IPS-NIHi7 (cell line): ENCODE results near the gene NHSL1.

Source experiments
- DNase-seq: peaks from one replicate; pipeline ENCODE4 v3.0.0; 2012; ENCODE audit warnings: mixed read lengths; ENCODE audit errors: extremely low spot score

The NHSL1 gene

GRCh38 chr6:138522611-138523010, 23.3 kb upstream of the NHSL1 start:
- DNase-seq: no peak

GRCh38 chr6:138521790-138522189, 22.5 kb upstream of the NHSL1 start:
- no peak for DNase-seq

DNA sequence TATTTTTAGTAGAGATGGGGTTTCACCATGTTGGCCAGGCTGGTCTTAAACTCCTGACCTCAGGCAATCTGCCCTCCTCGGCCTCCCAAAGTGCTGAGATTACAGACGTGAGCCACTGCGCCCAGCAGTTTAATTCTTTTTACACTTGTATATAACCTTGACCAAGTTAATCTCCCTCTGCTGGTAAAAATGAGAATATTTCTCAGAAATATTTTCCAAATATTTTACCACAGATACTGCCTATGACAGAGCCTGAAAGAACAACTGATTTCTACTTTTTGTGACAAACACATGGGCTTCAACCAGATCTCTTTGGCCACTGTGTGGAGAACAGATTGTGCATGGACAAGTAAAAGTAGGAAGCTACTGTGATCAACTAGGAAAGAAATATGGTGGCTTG, 21.2 kb upstream of the NHSL1 start:
- DNase-seq: no peak

DNA sequence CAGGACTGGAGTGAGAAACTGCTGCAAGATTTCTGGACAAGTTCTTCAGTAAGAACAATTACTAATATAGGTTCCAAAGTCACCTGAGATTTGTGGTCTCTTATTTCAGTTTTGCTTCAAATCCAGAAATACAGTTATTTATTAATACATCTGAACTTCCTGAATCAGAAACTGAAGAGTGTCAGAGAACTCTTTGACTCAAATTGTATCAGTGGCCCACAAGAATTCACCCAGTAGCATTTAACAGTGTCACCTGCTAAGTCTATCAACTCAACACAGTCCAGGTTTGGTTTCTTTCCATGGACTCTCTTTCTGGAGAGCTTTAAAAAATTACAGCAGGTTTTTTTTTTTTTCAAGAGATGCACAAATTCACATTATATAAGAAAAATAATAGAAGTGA, 18.8 kb upstream of the NHSL1 start:
- DNase-seq: no peak

DNA sequence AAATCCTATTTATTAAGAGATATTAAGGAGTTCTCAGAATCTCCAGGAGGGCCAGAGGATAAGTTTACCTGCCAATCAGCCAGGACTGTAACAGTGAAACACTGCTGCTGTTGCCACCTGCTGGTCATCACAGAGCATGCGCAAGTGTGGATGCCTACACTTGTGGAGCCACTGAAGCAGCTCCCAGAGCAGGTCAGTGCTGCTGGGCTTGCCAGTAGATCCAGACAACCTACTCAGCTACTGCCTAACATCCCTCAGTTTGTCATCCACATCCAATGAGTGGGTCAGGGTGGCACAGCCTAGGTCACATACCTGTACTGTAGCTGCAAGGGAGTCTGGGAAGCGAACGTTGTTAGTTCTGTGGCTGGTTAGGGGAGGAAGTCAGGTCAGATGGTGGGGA, 18.3 kb upstream of the NHSL1 start:
- peak; percentile 79 for DNase-seq

GRCh38 chr6:138515657-138516248, 16.5 kb upstream of the NHSL1 start:
- no peak for DNase-seq

GRCh38 chr6:138514860-138515540, 15.7 kb upstream of the NHSL1 start:
- DNase-seq: no peak

- DNase-seq: peak; percentile 26
Observed at GRCh38 chr6:138512609-138513008, 13.3 kb upstream of the NHSL1 start.

- no peak for DNase-seq
Observed at GRCh38 chr6:138510093-138510492, 10.8 kb upstream of the NHSL1 start.

- peak; percentile 48 for DNase-seq
Observed at GRCh38 chr6:138509371-138509770, 10.1 kb upstream of the NHSL1 start.

DNA sequence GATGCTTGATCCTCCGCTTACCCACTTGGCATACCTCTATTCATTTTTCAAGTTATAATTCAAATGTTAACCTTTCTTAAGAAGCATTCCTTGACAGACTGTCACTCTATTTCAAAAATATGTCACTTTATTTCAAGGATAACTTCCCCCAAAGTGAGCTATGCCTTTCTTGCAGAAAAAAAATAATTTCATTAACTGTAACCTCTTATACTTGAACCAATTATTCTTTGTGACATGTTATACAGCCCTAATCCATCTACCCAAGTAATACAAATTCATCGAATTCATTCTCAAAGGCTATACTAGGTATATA, 9.3 kb upstream of the NHSL1 start:
- DNase-seq: no peak

GRCh38 chr6:138507977-138508675, 8.8 kb upstream of the NHSL1 start:
- DNase-seq: no peak

- no peak for DNase-seq
Observed at GRCh38 chr6:138504764-138505689, 5.7 kb upstream of the NHSL1 start.

GRCh38 chr6:138503881-138504680, 4.8 kb upstream of the NHSL1 start:
- DNase-seq: no peak

DNA sequence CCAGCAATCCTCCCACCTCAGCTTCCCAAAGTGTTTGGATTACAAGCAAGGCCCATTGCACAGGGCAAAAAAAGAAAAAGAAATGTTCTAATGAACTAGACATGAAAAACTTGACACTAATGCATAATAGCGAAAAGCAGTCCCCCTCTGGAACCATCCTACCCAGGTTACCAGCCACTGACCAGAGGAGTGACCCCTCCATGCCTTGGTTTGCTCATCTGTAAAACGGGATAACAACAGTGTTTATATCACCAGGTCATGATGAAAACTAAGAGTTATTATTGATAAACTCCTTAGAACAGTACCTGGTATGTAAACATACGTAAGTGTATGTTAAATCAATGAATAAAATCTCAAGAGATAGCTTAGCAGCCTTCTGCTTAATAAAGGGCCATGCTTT, 3.3 kb upstream of the NHSL1 start:
- DNase-seq: no peak

- DNase-seq: no peak
Observed at GRCh38 chr6:138500867-138501446, 1.7 kb upstream of the NHSL1 start.

GRCh38 chr6:138500045-138500665, 861 bp upstream of the NHSL1 start:
- DNase-seq: no peak

- DNase-seq: no peak
Observed at GRCh38 chr6:138498629-138499302, 528 bp downstream of the NHSL1 start.

DNA sequence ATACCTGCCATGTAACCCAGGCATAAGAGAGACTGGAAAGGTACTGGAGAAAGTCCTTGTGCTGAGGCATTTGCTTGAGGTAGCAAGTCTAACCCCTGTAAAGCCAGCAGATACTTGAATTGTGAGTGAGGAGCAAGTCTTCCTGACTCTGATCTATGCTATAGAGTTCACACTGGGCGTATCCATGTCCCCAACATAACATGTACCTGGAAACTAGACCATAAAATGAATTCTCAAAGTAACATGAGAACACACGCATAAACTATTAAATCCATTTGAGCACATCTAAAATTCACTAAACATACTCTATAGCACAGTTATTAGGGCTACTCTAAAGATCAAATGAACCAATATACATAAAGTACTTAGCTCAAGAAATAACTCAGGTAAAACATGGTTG, 2.0 kb downstream of the NHSL1 start:
- no peak for DNase-seq

DNA sequence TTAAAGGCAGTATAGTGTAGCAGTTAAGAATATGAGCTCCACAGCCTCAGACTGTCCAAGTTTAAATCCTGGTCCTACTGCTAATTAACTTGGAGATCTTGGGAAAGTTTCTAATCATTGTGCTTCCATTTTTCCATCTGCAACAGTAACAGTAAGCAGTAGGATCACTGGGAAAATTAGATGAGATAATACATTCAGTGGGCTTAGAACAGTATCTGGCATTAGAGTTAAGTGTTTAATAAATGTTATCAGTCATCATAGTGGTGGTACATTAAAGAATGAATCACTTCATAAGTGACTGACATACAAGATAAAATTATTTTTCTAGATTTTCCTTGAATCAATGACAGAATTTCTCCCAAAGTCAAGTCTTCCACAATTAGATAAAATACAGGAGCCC, 5.0 kb downstream of the NHSL1 start:
- DNase-seq: no peak
